COLO829 (cell line): Measurements from ENCODE around the gene CCRL2.
"Not testable (repeated sequence)": the region's sequence is repeated elsewhere in the genome, so short reads cannot be mapped to it uniquely, and the experiment has no call there.

Source experiments
- DNase-seq: peaks from one replicate; pipeline ENCODE4 v3.0.0; 2012; ENCODE audit warnings: low spot score

Gene CCRL2

GRCh38 chr3:46405301-46406019 lies 1.6 kb upstream of the CCRL2 start:
- no peak for DNase-seq

DNA sequence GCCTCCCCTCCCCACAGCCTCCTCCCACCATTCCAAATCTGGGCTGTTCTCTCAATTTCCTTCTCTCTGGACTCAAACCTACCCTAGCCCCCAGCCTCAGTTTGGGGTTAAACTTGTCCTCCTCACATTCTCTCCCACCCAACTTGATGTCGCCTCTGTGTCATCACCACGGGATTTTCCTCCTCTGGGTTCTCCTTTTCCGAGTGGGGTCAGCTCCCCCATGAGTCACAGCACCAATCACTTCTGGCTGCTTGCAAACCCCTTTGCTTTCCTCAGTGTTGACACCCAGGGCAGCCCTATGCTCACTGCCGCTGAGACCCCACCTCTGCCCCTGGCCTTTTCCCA lies 644 bp upstream of the CCRL2 start:
- DNase-seq: no peak

DNA sequence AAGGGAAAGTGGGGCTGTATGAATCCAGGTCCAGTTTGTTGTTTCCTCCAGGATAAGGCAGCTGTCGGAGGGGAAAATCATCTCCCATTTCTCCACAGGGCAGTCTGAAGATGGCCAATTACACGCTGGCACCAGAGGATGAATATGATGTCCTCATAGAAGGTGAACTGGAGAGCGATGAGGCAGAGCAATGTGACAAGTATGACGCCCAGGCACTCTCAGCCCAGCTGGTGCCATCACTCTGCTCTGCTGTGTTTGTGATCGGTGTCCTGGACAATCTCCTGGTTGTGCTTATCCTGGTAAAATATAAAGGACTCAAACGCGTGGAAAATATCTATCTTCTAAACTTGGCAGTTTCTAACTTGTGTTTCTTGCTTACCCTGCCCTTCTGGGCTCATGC lies 911 bp downstream of the CCRL2 start:
- DNase-seq: no peak

- no peak for DNase-seq
Measured at GRCh38 chr3:46408853-46409252, 1.8 kb downstream of the CCRL2 start.

GRCh38 chr3:46409739-46410489 lies 2.9 kb downstream of the CCRL2 start:
- no peak for DNase-seq

- no peak for DNase-seq
Measured at GRCh38 chr3:46410669-46411068, 3.6 kb downstream of the CCRL2 start.

DNA sequence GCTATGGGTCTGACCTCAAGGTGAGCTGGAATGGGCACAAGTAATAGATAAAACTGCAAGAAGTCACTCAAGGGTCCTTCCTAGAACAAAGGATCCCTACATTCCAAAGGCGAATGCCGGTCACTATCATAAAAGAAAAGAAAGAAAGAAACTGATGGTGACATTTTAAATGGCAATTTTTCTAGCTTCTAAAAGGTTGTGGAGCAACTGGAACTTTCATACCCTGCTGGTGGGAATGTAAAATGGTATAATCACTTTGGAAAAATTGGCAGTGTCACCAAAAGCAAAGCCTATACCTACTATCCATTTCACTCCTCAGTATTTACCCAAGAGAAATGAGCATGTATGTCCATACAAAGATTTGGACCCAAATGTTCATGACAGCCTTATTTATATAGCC lies 4.2 kb downstream of the CCRL2 start:
- no peak for DNase-seq

DNA sequence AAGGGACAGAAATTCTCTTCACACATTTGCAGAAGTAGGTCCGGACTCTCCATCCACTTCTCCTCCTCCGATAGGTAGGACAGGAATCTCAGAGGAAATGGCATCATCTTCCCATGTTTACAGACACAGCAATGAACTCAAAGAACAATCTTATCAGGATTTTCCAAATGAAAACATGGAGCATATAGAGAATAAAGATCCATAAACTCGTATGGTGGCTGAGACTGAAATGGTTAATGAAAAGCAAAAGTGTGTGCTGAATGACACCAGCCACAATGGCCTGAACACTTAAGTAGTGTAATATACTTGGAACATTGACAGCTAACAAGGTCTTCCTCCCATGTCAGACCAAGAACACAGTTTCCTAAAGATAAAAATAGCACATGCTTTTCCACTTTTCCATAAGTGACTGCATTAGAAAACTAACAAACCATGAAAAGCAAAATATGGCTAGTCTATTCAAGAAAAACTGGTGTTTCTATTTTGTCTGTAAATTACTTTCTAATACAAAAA lies 5.8 kb downstream of the CCRL2 start:
- no peak for DNase-seq

GRCh38 chr3:46413951-46414350 lies 6.9 kb downstream of the CCRL2 start:
- DNase-seq: no peak

GRCh38 chr3:46414739-46415138 lies 7.7 kb downstream of the CCRL2 start:
- no peak for DNase-seq

- DNase-seq: no peak
Measured at GRCh38 chr3:46416125-46416810, 9.2 kb downstream of the CCRL2 start.

GRCh38 chr3:46416811-46417510 lies 9.9 kb downstream of the CCRL2 start:
- DNase-seq: no peak

DNA sequence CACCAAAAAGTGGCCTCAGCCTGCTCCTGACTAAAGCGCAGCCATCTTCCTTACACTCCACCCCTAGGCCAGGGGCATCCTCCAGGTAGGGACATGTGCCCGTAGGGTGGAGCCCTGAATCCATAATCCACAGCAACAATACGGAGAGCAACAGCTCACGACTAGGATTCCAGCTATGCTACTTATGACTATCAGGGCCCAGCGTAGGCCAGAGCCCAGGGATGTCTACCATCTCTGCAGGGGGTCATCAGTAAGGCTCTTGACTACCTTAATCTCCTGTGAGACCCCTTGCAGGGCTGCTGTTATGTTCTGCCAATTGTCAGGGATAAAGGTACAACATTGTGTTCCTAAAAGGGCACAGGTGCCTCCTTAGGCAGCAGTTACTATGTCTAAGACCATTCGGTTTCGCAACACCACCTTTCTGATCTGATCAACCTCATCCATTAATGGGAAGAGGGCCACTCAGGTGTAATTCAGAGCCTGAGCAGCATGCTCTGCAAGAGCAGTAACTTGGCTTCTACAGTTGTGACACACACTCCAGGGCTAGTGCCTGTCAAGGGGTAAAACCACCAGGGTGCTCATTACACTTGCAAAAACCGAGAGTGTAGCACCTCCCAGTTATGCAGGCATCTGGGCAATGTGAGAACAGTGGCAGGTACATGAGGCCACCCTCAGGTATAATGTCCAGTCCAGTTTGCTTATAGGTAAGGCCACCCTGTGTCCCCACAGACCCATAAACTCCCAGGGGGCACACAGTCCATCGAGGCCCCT lies 11.0 kb downstream of the CCRL2 start:
- no peak for DNase-seq

DNA sequence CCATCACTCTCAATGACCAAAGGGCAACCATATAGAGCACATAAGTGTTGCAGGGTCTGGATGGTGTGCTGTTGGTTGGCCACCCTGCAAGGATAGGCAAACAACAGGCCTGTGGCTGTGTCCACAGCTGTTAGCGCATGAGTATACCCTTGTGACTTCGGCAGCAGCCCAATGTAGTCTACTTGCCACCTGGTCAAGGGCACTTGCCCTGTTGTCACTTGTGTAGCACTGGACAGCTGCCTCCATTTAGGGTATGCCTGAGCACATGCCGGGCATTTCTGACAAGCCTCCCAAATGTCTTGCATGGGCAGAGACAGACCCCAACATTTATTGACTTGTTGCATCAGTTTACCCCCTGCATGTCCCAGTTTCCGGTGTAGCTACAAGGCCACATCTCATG lies 12.8 kb downstream of the CCRL2 start:
- DNase-seq: no peak

GRCh38 chr3:46420931-46421330 lies 13.9 kb downstream of the CCRL2 start:
- DNase-seq: no peak

- no peak for DNase-seq
Measured at GRCh38 chr3:46422617-46423016, 15.6 kb downstream of the CCRL2 start.

DNA sequence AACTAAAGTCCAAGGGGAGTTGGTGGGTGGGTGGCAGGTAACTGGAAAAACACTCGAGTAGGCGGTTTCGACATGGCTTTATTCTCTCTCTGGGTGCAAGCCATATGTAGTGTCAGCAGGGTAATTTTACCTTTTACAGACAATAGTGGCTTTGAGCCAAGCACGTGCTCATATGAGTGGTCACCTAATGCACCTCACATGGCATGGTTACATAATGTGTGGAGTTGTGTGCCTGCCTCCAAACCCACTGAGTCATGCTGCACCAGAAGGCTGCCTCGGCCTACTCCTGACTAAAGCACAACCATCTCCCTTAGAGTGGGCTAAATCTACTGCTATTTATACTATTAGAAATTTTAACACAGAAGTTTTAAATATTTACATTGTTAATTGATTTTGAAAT lies 16.5 kb downstream of the CCRL2 start:
- no peak for DNase-seq

DNA sequence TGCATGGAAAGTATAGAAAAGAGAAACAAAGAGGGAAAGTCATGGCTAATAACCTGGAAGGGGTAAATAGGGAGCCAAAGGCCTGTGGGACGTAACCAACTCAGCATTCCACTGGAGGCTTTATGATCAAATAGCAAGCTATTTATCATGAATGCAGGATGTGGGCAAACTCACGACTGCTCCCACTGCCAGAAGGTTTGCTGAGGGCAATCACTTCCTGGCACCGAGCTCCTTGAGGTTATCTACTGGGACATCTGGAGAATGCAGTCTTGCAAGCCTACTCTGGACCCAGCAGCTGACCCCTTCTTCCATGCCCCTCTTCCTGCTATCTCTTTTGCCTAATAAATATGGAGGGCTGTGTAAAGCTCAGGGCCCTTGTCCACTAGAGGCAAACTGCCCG lies 19.4 kb downstream of the CCRL2 start:
- not testable (repeated sequence) for DNase-seq

DNA sequence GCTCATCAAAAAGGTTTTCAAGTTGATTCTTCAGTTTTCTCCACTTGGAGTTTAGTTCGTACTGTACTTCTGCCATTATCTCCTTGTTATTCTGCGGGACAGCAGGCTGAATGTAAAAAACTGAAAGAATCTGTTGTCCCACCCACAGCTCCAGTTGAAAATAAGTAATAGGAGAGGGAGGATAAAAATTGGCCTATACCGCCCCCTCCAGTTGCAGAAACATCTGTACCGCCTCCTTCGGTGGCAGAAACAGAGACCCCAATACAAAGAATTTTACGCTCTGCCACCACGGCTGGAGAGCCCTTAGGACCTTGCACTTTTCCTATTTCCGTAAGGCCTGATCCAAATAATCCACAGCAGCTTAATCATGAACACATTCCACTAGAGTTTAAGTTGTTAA lies 20.3 kb downstream of the CCRL2 start:
- DNase-seq: not testable (repeated sequence)

DNA sequence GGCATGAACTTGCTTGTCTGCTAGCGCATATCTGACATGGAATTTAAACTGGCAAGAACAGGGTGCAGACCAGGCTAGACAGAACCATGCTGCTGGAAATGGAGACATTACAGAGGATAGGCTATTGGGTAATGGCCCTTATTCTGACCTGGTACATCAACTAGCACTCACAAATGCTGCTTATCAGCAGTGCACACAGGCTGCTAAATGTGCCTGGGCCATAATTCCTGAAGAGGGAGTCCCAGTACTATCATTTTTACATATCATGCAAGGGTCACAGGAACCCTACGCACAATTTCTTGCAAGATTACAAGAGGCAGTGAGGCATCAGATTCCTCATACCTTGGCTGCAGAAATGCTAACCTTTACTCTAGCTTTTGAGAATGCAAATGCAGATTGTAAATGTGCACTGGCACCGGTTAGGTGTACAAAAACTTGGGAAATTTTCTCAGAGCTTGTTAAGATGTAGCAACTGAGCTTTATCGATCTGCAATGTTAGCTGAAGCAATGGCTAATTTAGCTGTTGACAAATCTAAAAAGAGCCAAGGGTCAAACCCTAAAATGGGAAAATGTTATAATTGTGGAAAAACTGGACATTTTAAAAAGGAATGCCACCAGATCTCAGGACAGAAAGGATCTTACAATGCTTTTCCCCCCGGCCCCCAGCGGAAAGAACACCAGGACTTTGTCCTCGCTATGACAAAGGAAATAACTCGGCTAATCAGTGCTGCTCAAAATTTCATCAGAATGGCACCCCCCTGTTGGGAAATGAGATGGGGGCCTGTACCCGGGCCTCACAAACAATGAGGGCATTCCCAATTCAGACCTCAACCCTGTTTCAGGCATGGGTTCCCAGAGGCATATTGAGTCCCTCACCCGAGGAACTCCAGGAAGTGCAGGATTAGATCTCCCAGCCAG lies 21.1 kb downstream of the CCRL2 start:
- no peak for DNase-seq

- no peak for DNase-seq
Measured at GRCh38 chr3:46429250-46429649, 22.2 kb downstream of the CCRL2 start.
